HEK293 (cell line): ENCODE results near the gene ATAT1.
A peak's percentile ranks its signal among the peaks of the same experiment; 100 is the strongest.

Experiments used
- GLI2 ChIP-seq: fragments of 450-650 bp; formaldehyde crosslinking; IDR thresholded peaks from 2 replicates; pipeline ENCODE4; 2017; ENCODE audit warnings: missing biosample characterization, missing genetic modification characterization, low read depth, borderline replicate concordance
- GLIS1 ChIP-seq: fragments of 450-650 bp; formaldehyde crosslinking; IDR thresholded peaks from 2 replicates; pipeline ENCODE4 v1.5.1; 2016; ENCODE audit warnings: missing biosample characterization, missing genetic modification characterization
- HOXC10 ChIP-seq: sonication (generic); formaldehyde crosslinking; IDR thresholded peaks from 2 replicates; pipeline ENCODE4 v1.8.1; 2023; ENCODE audit warnings: mild to moderate bottlenecking, missing genetic modification reagents
- IKZF3 ChIP-seq: fragments of 450-650 bp; IDR thresholded peaks from 2 replicates; pipeline ENCODE4 v1.5.0; 2018; ENCODE audit warnings: missing biosample characterization, mild to moderate bottlenecking, missing genetic modification characterization, moderate library complexity
- INSM2 ChIP-seq: fragments of 450-650 bp; formaldehyde crosslinking; IDR thresholded peaks from 2 replicates; pipeline ENCODE4 v1.5.1; 2016; ENCODE audit warnings: missing biosample characterization, missing genetic modification characterization
- KLF16 ChIP-seq: fragments of 450-650 bp; formaldehyde crosslinking; IDR thresholded peaks from 2 replicates; pipeline ENCODE4 v1.5.1; 2017; ENCODE audit warnings: missing biosample characterization, missing genetic modification characterization
- KLF7 ChIP-seq: fragments of 450-650 bp; formaldehyde crosslinking; IDR thresholded peaks from 2 replicates; pipeline ENCODE4 v1.5.1; 2016; ENCODE audit warnings: missing biosample characterization, missing genetic modification characterization, borderline replicate concordance
- PRDM10 ChIP-seq: fragments of 450-650 bp; formaldehyde crosslinking; IDR thresholded peaks from 2 replicates; pipeline ENCODE4 v1.5.1; 2016; ENCODE audit warnings: missing biosample characterization, missing genetic modification characterization
- ZBTB10 ChIP-seq: fragments of 450-650 bp; formaldehyde crosslinking; IDR thresholded peaks from 2 replicates; pipeline ENCODE4 v1.5.1; 2016; ENCODE audit warnings: missing biosample characterization, missing genetic modification characterization
- ZBTB26 ChIP-seq: fragments of 450-650 bp; formaldehyde crosslinking; optimal IDR thresholded peaks from 2 replicates; pipeline ENCODE3; 2016; ENCODE audit warnings: missing biosample characterization, mild to moderate bottlenecking, missing genetic modification characterization
- ZBTB48 ChIP-seq: fragments of 450-650 bp; formaldehyde crosslinking; IDR thresholded peaks from 2 replicates; pipeline ENCODE4 v1.5.1; 2016; ENCODE audit warnings: missing biosample characterization, missing genetic modification characterization
- ZFHX2 ChIP-seq: fragments of 450-650 bp; formaldehyde crosslinking; conservative IDR thresholded peaks from 2 replicates; pipeline ENCODE4 v1.5.1; 2016; ENCODE audit warnings: missing biosample characterization, missing genetic modification characterization
- ZNF2 ChIP-seq: fragments of 450-650 bp; formaldehyde crosslinking; IDR thresholded peaks from 2 replicates; pipeline ENCODE4 v1.5.1; 2016; ENCODE audit warnings: missing biosample characterization, missing genetic modification characterization
- ZNF221 ChIP-seq: fragments of 450-650 bp; formaldehyde crosslinking; IDR thresholded peaks from 2 replicates; pipeline ENCODE4 v1.5.1; 2017; ENCODE audit warnings: missing biosample characterization, missing genetic modification characterization, borderline replicate concordance
- ZNF239 ChIP-seq: fragments of 450-650 bp; formaldehyde crosslinking; IDR thresholded peaks from 2 replicates; pipeline ENCODE4 v1.5.1; 2016; ENCODE audit warnings: missing biosample characterization, missing genetic modification characterization
- ZNF335 ChIP-seq: fragments of 450-650 bp; formaldehyde crosslinking; conservative IDR thresholded peaks from 2 replicates; pipeline ENCODE4 v1.5.1; 2016; ENCODE audit warnings: missing biosample characterization, missing genetic modification characterization
- ZNF398 ChIP-seq: fragments of 450-650 bp; formaldehyde crosslinking; IDR thresholded peaks from 2 replicates; pipeline ENCODE4 v1.5.1; 2017; ENCODE audit warnings: missing biosample characterization, missing genetic modification characterization
- ZNF501 ChIP-seq: fragments of 450-650 bp; formaldehyde crosslinking; IDR thresholded peaks from 2 replicates; pipeline ENCODE4 v1.5.1; 2016; ENCODE audit warnings: missing biosample characterization, missing genetic modification characterization
- ZNF530 ChIP-seq: fragments of 450-650 bp; formaldehyde crosslinking; IDR thresholded peaks from 2 replicates; pipeline ENCODE4 v1.5.1; 2016; ENCODE audit warnings: low read depth, missing biosample characterization, missing genetic modification characterization
- ZNF558 ChIP-seq: fragments of 450-650 bp; formaldehyde crosslinking; IDR thresholded peaks from 2 replicates; pipeline ENCODE4 v1.5.1; 2016; ENCODE audit warnings: missing biosample characterization, missing genetic modification characterization
- ZNF585B ChIP-seq: fragments of 450-650 bp; formaldehyde crosslinking; IDR thresholded peaks from 2 replicates; pipeline ENCODE4 v1.5.1; 2016; ENCODE audit warnings: missing biosample characterization, missing genetic modification characterization
- ZNF610 ChIP-seq: fragments of 450-650 bp; formaldehyde crosslinking; IDR thresholded peaks from 2 replicates; pipeline ENCODE4 v1.5.1; 2016; ENCODE audit warnings: missing biosample characterization, missing genetic modification characterization, borderline replicate concordance
- ZNF621 ChIP-seq: fragments of 450-650 bp; formaldehyde crosslinking; IDR thresholded peaks from 2 replicates; pipeline ENCODE4 v1.5.1; 2017; ENCODE audit warnings: missing biosample characterization, missing genetic modification characterization
- ZNF660 ChIP-seq: fragments of 450-650 bp; IDR thresholded peaks from 2 replicates; pipeline ENCODE4 v1.5.1; 2018; ENCODE audit warnings: missing biosample characterization, mild to moderate bottlenecking, missing genetic modification characterization
- ZNF830 ChIP-seq: fragments of 450-650 bp; IDR thresholded peaks from 2 replicates; pipeline ENCODE4 v1.5.0; 2018; ENCODE audit warnings: missing biosample characterization, missing genetic modification characterization, low read depth, mild to moderate bottlenecking, moderate library complexity
- ZXDB ChIP-seq: fragments of 450-650 bp; formaldehyde crosslinking; IDR thresholded peaks from 2 replicates; pipeline ENCODE4 v1.5.1; 2016; ENCODE audit warnings: missing biosample characterization, missing genetic modification characterization

The ATAT1 gene

GRCh38 chr6:30690403-30691207 is 63.9 kb downstream of the ATAT1 start, which contains the start of gene NRM (continued):
- TF ChIP-seq ZXDB (peak; percentile 82), ZBTB26 (tag by site-specific recombination) (peak; percentile 44), GLIS1 (tag by site-specific recombination) (peak; percentile 50), KLF7 (tag by site-specific recombination) (peak; percentile 46; the same call in 1 of the 2 replicates), IKZF3 (tag by site-specific recombination) (peak; percentile 98), ZNF501 (tag by site-specific recombination) (no peak), KLF16 (tag by site-specific recombination) (no peak; the same call in 1 of the 2 replicates), PRDM10 (tag by site-specific recombination) (peak; percentile 87), ZNF221 (tag by site-specific recombination) (no peak), ZNF830 (no peak), ZNF585B (no peak), ZNF398 (tag by site-specific recombination) (peak; percentile 89), ZNF660 (peak; percentile 77), HOXC10 (CRISPR knock-in tag) (no peak), ZNF610 (tag by site-specific recombination) (no peak), GLI2 (tag by site-specific recombination) (no peak), ZNF2 (tag by site-specific recombination) (peak; percentile 43; the same call in 1 of the 2 replicates), ZBTB48 (tag by site-specific recombination) (peak; percentile 87), ZNF558 (tag by site-specific recombination) (no peak), ZNF239 (no peak), ZNF530 (tag by site-specific recombination) (no peak), ZNF335 (peak; percentile 76), INSM2 (tag by site-specific recombination) (no peak), ZFHX2 (tag by site-specific recombination) (0 out of 2 replicates have a peak, but pooled peaks have one; percentile 10), ZBTB10 (no peak), ZNF621 (tag by site-specific recombination) (no peak)
